ENCODE results near the gene CYP1A2.
"Not testable (repeated sequence)": the region's sequence is repeated elsewhere in the genome, so short reads cannot be mapped to it uniquely, and the experiment has no call there.

The CYP1A2 gene, protein sequence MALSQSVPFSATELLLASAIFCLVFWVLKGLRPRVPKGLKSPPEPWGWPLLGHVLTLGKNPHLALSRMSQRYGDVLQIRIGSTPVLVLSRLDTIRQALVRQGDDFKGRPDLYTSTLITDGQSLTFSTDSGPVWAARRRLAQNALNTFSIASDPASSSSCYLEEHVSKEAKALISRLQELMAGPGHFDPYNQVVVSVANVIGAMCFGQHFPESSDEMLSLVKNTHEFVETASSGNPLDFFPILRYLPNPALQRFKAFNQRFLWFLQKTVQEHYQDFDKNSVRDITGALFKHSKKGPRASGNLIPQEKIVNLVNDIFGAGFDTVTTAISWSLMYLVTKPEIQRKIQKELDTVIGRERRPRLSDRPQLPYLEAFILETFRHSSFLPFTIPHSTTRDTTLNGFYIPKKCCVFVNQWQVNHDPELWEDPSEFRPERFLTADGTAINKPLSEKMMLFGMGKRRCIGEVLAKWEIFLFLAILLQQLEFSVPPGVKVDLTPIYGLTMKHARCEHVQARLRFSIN

DNA sequence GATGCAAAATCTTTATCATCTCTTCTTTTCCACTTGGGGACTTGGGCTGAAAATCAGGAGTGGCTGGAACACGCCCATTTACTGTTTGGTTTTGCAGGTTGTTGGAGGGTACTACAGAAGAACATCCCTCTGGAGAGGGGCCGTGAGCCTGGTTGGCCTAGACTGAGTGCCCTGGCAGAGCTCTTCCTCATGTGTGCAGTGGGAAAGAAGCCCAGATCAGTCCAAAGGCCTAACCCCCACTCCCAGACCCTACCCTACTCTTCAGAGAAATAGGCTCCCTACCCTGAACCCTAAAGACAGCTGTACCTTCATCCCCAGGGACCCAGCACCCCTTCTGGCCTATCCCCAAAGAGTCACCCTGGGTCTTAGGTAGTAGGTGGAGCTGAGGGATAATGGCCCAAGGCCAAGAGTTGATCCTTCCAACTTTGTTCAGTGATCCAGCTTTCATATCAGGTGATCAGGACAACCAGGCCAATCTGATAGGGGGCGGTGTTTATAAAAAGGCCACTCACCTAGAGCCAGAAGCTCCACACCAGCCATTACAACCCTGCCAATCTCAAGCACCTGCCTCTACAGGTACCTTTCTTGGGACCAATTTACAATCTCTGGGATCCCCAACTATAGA lies at the start of gene CYP1A2:
CYP1A2 (plus strand) TSS at position 524 of the 625 bp plus-strand sequence. CDS start 894 bp downstream, outside the sequence.
- no peak for DNase-seq

DNA sequence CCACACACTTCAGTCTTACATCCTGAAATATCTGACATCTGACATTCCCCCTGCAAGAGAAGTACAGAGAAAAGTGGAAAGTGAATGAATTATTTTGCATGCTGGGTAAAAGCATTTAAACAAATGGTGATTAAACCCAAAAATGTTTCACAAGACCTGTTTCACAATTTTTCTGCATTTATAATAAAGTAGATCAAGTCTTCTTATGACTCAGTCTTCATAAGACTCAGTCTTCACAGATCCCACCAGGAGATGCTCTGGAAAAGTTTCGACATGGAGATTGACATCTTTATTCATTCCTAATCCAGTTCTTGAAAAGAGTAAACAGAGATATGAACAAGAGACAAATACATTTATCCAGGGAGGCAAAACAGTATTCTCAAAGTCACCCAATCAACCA lies 39.6 kb upstream of the CYP1A2 start:
- DNase-seq = no peak

DNA sequence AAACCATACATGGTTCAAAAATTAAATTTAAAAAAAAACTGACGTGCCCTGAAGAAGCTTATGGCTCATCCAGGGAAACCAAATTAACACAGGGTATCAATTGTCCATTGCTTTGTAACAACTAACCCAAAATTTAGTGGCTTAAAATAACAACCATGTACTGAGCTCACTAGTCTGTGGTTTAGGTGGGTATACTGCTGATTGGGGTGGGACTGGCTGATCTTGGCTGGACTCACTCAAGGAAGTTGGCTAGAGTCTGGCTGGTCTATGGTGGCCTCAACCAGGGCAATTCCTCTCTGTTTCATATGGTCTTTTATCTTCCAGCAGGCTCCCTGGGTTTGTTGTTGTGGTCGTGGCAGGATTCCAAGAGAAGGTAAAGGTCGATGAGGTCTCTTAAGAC lies 38.8 kb upstream of the CYP1A2 start:
- DNase-seq = no peak

DNA sequence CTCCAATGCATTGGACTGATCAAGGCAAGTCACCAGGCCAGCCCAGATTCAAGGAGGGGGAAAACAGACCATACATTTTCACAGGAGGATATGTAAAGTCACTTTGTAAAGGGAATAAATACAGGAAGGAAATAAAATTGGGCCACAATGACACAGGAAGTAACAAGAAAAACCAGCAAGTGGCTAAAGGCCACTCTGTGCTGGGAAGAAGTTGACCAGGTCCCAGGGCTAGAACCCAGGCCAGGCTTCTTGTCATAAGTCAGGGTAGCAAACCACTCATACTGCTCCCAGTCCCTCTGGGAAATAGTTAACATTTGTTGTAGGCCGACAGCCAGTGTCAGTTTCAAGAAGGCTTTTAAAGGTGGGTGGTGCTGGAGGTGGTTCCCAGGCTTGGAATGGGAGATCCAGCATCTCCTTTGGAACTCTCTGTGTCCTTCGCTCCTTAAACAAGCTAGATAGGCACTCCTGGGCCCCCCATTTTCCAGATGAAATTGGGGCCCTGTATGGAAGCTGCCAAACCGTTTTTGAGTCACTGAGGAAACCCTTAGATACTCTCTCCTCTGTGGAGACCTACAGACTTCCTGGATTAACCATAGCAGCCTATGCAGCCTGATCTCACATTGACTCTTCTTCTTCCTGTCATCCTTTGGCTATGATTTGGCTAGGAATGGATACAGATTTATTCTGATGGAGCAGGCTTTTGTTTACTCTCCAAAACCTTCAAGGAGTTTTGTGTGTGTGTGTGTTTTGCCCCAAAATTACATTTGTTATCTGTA lies 38.1 kb upstream of the CYP1A2 start:
- DNase-seq = no peak

DNA sequence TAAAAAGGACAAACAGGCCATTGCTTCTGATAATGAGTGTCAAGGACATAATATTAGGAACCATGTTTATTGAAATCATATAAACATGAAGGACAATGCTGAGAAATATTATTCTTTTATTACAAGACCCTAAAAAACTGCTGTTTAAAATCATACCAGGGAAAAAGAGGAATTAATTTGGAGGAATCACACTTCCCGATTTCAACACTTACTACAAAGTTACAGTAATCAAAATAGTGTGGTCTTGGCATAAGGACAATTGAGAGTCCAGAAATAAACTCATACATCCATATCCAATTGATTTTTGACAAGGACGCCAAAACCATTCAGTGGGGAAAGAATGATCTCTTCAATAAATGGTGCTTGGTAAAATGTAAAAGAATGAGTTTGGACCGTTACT lies 36.3 kb upstream of the CYP1A2 start:
- DNase-seq = no peak

DNA sequence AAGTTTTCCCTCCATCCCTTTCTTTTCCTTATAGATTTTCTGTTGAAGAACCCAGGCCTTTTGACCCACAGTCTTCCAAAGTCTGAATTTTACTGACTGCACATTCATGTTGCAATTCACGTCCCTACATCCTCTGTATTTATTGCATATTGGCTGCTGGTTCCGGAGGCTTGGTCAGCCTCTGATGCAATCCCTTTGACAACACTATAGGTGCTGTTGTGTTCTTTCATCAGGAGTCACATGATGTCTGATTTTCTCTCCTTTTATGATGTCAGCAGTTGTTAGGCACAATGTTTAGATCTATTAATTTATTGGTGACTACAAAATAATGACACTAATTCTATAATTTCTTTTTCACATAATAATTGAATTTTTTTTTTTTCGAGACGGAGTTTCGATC lies 32.0 kb upstream of the CYP1A2 start:
- no peak for DNase-seq

DNA sequence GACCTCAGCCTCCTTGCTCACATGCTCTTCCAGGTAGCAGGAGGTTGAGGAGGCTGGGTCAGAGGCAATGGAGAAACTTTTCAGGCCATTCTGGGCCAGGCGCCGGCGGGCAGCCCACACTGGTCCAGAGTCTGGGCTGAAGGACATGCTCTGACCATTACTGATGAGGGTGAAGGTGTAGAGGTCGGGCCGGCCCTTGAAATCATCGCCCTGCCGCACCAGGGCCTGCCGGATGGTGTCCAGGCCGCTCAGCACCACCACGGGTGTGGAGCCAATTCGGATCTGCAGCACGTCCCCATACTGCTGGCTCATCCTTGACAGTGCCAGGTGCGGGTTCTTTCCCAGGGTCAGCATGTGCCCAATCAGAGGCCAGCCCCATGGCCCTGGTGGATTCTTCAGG lies 26.1 kb upstream of the CYP1A2 start:
- DNase-seq = no peak

DNA sequence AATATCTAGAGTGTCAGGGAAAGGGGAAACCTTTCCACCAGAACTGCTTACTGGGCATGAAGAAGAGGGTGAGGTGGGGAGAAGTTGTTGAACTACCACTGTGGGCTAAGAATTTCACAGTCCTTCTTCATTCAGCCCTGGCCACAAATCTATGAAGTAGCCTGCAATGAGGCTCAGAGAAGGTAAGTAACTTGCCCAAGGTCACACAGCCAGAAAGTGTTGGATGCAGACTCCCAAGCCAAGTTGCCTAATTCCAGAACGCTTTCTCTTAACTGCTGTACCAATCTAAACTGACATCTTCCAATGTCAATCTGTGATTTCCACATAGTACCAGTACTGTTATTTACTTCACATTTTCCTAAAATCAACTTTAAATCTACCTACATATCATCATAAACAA lies 25.5 kb upstream of the CYP1A2 start:
- DNase-seq = no peak

DNA sequence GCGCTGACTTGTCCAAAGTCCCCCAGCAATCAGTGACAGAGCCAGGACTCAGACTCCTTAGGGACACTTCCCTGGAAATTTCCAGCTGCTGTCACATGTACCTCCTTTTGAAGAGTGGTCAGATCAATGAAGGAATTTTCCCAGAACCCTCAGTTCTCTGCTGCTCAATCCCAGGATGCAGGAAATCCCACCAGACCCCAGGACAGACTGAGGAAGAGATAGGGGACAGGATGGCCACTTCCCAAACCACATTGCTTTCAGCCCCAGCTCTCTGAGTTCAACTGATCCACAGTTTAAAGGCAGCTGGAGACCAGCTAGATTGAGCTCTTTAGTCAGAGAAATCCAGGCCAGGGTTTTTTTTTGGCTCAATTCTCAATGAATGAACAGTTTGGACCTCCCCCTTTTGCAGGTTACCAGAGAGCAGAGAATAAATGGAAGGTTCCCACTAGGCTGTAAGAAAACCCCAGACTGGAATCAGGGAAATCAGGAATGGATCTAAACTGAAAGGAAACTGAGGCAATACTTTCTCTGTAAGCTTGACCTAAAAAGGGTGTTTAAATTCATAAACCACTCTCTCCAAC lies 24.8 kb upstream of the CYP1A2 start:
- DNase-seq = peak in 1 of 2 donors; percentile 64

DNA sequence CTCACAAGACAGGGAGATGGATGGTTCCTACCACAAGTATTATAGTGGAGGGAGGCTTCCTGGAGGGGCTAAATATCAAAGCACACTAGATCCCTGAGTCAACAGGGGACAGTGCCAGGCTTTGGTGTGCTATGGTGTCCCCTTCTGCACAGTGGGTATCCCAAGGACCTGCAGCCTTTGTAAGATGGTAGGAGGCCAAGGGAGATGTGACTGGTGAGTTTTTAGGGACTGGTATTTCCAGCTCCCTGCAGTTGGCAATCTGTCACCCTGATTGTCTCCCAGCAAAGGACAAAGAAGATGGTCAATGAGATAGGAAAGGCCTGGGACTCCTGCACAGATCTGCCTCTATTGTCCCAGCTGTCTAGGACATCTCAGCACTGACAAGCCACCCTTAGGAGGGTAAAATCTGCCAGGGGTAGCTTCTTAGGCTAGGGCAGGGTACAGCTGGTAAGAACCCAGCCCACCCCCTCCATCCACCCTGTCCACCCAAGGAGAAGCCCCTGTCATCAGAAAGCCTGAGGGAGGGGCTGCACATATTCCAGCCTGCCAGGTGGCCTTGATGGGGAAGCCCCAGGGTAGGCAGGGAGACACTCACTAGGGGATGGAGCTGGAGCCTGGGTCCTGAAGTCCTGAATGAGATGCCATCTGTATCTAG lies 23.9 kb upstream of the CYP1A2 start:
- no peak for DNase-seq

DNA sequence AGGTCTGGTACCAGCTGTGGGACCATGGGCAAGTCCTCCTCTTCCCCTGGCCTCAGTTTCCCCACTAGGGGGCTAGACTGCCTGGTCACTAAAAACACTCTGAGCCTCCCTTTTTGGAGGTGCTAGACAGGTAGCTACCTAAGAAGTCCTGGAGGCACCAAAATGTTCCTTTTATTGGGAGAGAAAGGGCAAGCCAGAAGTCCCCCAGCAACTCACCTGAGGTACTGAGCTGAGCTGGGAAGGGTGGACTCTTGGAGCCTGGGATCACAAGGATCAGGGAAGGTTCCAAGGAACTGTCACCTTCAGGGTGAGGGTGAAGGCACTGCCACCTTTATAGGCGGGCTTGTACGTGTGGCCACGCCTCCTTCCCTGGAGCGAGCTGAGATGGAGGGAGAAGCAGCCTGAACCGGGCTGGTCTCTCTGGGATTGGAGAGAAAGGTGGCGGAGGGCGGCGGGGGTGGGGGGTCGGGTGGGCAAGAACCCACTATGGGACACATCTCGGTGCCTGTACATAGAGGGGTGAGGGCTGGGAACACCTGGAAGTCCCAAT lies 23.3 kb upstream of the CYP1A2 start, which contains the start of gene CYP1A1:
CYP1A1 (minus strand) TSS at position 304 of the 550 bp plus-strand sequence. CDS start 2,431 bp downstream, outside the sequence.
- DNase-seq = no peak

DNA sequence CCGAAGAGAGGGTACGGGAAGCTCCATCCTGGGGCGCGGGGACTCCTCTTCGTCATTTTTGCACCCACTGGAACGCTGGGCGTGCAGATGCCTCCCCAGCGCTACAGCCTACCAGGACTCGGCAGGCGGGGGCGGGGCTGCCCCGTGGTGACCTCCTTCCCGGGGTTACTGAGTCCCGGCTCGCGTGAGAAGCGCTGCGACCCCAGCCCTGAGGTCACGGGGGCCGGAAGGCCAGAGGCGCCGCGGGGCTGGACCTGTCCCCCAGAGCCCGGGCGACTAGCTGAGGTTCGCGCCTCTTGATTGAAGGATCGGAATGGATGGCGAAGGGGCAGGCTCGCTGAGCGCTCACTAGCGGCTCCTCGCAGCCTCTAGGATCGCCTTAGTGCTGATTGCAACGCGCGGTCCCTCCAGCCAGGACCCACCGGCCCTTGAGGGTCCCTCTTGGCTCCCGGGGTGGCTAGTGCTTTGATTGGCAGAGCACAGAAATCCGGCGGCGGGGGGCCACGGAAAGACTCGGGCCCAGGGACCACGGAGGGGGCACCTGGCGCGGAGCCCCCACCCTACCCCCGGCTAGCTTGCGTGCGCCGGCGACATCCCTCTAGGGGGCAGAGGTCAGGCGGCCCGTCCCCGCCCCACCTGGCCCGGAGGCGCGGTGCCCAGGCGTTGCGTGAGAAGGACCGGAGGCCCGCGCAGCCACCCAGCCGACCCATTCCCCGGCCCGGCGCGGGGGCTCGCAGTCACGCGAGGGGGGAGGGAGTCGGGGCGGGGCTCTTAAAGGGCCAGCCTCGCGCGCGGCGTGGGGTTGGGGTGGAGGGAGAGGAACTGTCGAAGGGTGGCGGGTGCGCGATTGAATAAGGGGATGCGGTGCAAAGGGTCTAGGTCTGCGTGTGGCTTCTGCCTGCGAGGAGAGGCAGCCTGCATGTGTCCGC lies 22.5 kb upstream of the CYP1A2 start:
- DNase-seq = no peak

DNA sequence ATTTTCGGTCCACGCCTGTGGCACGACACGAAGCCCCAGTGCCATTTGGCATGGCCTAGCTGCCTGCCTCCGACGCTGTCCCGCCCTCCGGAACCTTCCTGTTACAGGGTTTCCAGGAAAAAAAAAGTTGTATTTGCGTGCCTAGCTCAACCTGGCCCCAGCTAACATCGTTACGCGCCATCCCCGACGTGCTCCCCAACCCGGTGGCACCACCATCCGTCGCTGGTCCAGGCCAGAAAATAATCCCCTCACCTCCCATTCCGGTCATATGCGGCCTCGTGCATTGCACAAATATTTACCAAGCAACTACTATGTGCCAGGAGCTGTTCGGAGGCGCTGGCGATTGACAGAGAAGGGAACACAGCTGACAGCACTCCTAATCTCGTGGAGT lies 21.9 kb upstream of the CYP1A2 start:
- no peak for DNase-seq

DNA sequence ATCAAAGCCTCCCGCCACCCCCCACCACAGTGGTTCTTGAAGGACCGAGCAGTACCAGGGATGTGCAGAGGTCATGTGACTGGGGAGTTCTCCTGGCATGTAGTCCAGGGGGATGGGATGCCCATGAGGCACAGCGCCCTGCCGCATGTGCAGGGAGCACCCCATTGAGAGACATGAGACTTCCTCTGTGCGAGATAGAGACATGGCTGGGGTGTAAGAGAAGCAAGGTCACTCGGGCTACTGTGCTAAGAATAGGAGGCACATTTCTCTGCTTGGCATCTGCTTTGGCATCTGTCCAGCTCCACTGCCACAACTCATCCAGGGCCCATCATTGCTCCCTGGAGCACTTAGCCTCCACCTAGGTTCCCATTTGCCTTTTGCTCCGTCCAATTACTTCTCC lies 20.9 kb upstream of the CYP1A2 start:
- DNase-seq = no peak

DNA sequence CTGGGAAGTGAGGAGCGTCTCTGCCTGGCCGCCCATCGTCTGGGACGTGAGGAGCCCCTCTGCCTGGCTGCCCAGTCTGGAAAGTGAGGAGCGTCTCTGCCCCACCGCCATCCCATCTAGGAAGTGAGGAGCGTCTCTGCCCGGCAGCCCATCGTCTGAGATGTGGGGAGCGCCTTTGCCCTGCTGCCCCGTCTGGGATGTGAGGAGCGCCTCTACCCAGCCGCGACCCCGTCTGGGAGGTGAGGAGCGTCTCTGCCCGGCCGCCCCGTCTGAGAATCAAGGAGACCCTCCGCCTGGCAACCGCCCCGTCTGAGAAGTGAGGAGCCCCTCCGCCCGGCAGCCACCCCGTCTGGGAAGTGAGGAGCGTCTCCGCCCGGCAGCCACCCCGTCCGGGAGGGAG lies 19.9 kb upstream of the CYP1A2 start:
- not testable (repeated sequence) for DNase-seq

DNA sequence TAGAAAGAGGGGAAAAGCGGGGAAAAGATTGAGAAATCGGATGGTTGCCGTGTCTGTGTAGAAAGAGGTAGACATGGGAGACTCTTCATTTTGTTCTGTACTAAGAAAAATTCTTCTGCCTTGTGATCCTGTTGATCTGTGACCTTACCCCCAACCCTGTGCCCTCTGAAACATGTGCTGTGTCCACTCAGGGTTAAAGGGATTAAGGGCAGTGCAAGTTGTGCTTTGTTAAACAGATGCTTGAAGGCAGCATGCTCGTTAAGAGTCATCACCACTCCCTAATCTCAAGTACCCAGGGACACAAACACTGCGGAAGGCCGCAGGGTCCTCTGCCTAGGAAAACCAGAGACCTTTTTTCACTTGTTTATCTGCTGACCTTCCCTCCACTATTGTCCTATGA lies 19.3 kb upstream of the CYP1A2 start:
- DNase-seq = not testable (repeated sequence)

DNA sequence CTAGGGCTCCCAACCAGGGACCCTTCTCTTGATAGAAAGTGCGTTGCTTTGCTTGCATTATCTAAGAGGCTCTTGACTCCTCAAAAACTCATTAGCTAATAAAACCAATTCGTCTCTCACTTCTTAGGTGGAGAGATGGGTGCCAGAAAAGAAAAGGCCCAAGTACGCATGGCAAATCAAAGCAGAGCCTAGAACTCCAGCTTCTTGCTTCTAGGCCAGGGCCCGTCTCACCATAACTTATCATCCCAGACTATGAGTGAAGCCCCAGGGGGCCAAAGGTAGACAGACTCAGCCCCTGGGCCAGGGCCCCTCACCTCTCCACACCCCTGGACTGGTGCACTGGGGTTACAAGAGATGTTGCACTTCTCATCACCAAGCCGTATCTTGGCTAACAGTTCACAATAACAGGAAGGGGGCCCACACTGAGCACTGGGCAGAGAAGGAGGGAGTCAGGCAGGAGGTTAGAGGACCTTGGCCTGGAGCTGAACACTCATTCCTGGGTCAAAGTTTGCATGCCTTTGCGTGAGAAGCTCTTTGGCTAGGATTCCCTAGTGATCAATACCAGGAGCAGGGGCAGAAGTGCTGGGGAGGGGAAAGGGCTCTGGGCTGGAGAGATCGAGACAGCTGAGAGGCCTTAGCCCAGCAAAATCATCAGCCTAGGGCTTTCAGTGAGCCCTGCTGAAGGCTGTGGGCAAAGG lies 17.9 kb upstream of the CYP1A2 start:
- no peak for DNase-seq

DNA sequence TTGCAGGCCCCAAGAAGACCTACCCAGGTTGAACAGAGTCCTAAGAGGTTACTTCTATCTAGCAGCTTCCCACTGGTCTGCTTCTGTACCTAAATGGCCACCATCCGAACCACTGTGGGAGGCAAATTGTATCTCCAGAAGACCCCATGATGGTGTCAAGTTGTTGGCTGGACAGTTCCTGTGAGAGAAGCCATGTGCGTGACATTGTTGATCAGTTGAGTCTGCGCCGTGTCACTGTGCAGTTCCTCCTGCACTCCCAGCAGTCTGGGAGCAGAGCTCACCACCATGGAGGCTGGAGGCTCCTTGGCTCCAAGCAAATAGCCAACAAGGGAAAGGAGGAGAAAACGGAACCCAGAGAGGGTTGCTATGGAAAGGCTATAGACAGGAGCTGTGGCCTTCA lies 15.8 kb upstream of the CYP1A2 start:
- DNase-seq = no peak

DNA sequence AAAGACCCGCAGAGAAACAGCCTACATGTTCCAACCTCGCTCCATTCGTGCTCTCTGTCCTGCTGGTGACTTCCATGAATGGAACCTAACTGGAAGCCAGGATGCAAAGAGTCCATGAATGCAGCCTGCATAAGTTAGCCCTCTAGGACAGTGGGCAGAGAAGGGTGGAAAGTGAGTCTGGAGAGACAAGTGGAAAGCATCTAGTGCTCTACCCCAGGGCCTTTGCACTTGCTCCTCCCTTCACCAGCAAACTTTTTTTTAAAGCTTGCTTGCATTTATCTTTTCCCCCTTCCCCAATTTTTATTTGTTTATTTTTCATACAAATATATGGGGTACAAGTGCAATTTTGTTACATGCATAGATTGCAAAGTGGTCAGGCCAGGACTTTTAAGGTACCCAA lies 15.4 kb upstream of the CYP1A2 start:
- DNase-seq = no peak

DNA sequence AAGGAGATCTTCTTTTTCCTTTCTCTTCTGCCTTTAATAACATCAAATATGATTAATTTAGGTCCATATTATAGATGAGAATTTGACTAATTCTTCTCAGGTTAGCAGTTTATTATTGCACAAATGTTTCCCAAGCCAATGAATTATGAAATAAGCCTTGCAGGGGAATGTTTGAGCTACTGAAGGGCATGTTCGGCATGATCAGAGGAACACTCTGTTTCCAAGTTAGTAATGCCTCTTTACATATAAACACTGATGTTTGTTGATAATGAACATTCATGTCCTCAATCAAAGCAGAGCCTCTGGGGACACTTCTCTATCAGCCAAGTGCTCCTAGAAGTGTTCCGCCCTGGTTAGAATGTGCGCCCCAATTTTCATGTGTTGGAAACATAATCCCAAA lies 13.3 kb upstream of the CYP1A2 start:
- DNase-seq = no peak
